Neural crest cell (in vitro differentiated cells): ENCODE data around the gene OXLD1. TPM values are rescaled to one million over a fixed set of nuclear protein-coding genes. Genes with fewer than 3 reads are reported as not detected.

Experiments used
- microRNA-seq: library from miRNA; unstranded; fragments of <30 nt; microRNA quantifications from one replicate; pipeline ENCODE4, GENCODE V29; 2020
- total RNA-seq: library from RNA; stranded (reverse); gene quantifications from 2 replicates; pipeline ENCODE4 v1.2.1, GENCODE V29; 2021

Gene OXLD1
- total RNA-seq, 1 donor from 2014 or later: 28.2 TPM

Small RNA genes lying within 50 kb of the gene (microRNA-seq; reads per million reads assigned to microRNA genes)
- 6.5 reads per million, percentile 5 among the genes with 10 or more reads in this experiment for gene MIR6786

Other genes starting within 250 kb of the OXLD1 start
- 4,235 and 4,315 TPM in 2 replicates for gene ACTG1, start 153.8 kb downstream of the OXLD1 start, total RNA-seq
- gene FSCN2, start 138.2 kb downstream of the OXLD1 start, total RNA-seq: 0.43 and 0.56 TPM in 2 replicates
- 45.0 and 48.3 TPM in 2 replicates for gene FAAP100, start 114.3 kb downstream of the OXLD1 start, total RNA-seq
- 89.8 and 97.7 TPM in 2 replicates for gene NPLOC4, start 29.5 kb downstream of the OXLD1 start, total RNA-seq
- 1.5 and 1.6 TPM in 2 replicates for gene TSPAN10, start 29.4 kb downstream of the OXLD1 start, total RNA-seq
- gene PDE6G, start 10.1 kb downstream of the OXLD1 start, total RNA-seq: 0.45 and 0.79 TPM in 2 replicates
- 37.0 and 38.3 TPM in 2 replicates for gene CCDC137, start 132 bp upstream of the OXLD1 start, total RNA-seq
- gene ARL16, start 17.2 kb upstream of the OXLD1 start, total RNA-seq: 51.0 and 53.7 TPM in 2 replicates
- gene HGS, start 17.4 kb upstream of the OXLD1 start, total RNA-seq: 103 and 108 TPM in 2 replicates
- 106 TPM in 2 replicates for gene MRPL12, start 36.8 kb upstream of the OXLD1 start, total RNA-seq
- 27.1 and 28.8 TPM in 2 replicates for gene SLC25A10, start 45.7 kb upstream of the OXLD1 start, total RNA-seq
- gene GCGR, start 137.5 kb upstream of the OXLD1 start, total RNA-seq: not detected in 2 replicates
- 189 and 200 TPM in 2 replicates for gene MCRIP1, start 166.7 kb upstream of the OXLD1 start, total RNA-seq
- not detected in 2 replicates for gene PPP1R27, start 168.4 kb upstream of the OXLD1 start, total RNA-seq
- 364 and 368 TPM in 2 replicates for gene P4HB, start 193.9 kb upstream of the OXLD1 start, total RNA-seq
- 405 and 429 TPM in 2 replicates for gene ARHGDIA, start 204.7 kb upstream of the OXLD1 start, total RNA-seq
- 216 and 217 TPM in 2 replicates for gene ALYREF, start 225.0 kb upstream of the OXLD1 start, total RNA-seq
- gene ANAPC11, start 225.1 kb upstream of the OXLD1 start, total RNA-seq: 199 and 200 TPM in 2 replicates
- 0.93 and 1.1 TPM in 2 replicates for gene NPB, start 235.6 kb upstream of the OXLD1 start, total RNA-seq
- gene PCYT2, start 244.8 kb upstream of the OXLD1 start, total RNA-seq: 86.2 and 92.4 TPM in 2 replicates